Thymus (tissue), 11 donors: ENCODE data around the gene MAP2K5. TPM values are rescaled to one million over a fixed set of nuclear protein-coding genes. Genes with fewer than 3 reads are reported as not detected.

ENCODE experiments used
- DNase-seq, 9 donors: peaks; one replicate each; pipeline ENCODE4 v3.0.0-alpha.2; 2013; ENCODE audit warnings: low spot score in 9 of 9, low read depth in 6 of 9, missing footprints in 1 of 9
- H3K27ac ChIP-seq, 2 donors: one replicate each; pipeline ENCODE4 v1.5.1; 2013; ENCODE audit warnings: control low read depth in 1 of 2, low read depth in 1 of 2, low read length in 1 of 2, mild to moderate bottlenecking in 1 of 2, moderate library complexity in 1 of 2
- H3K27me3 ChIP-seq, 2 donors: one replicate each; pipeline ENCODE4 v1.5.1; 2013; ENCODE audit warnings: low read length in 1 of 2; ENCODE audit not compliant: control insufficient read depth in 2 of 2, insufficient read depth in 1 of 2
- H3K36me3 ChIP-seq, 2 donors: one replicate each; pipeline ENCODE4 v1.5.1; 2013; ENCODE audit warnings: low read length in 1 of 2, mild to moderate bottlenecking in 1 of 2, moderate library complexity in 1 of 2; ENCODE audit not compliant: control insufficient read depth in 2 of 2, insufficient read depth in 2 of 2
- H3K4me1 ChIP-seq, 2 donors: one replicate each; pipeline ENCODE4 v1.5.1; 2013; ENCODE audit warnings: low read length in 2 of 2; ENCODE audit not compliant: control insufficient read depth in 2 of 2, insufficient read depth in 2 of 2
- H3K4me3 ChIP-seq, 2 donors: one replicate each; pipeline ENCODE4 v1.5.1; 2013; ENCODE audit warnings: low read length in 2 of 2, control low read depth in 1 of 2, mild to moderate bottlenecking in 1 of 2
- H3K9me3 ChIP-seq, 2 donors: one replicate each; pipeline ENCODE4 v1.5.1; 2013; ENCODE audit warnings: low read length in 1 of 2, mild to moderate bottlenecking in 1 of 2; ENCODE audit not compliant: control insufficient read depth in 2 of 2, insufficient read depth in 1 of 2
- WGBS: extraction: QIAGEN DNeasy Blood & Tissue Kit; methylation state at CpG from one replicate; pipeline ENCODE4 v1.1.7; 2013; 5-methylcytosine and 5-hydroxymethylcytosine counted together
- polyA plus RNA-seq: library from polyadenylated mRNA; stranded (reverse); fragments of 200-250 nt; gene quantifications from one replicate; pipeline ENCODE4 v1.2.3, GENCODE V29; 2013
- total RNA-seq: library from RNA; stranded (reverse); fragments of 120-200 nt; gene quantifications from one replicate; pipeline ENCODE4 v1.2.4, GENCODE V29; 2013
- donor health status: healthy.

Gene MAP2K5
- total and polyA plus RNA-seq, 2 donors = 9.4 to 16.3 TPM

GRCh38 chr15:67823314-67824196, 281.1 kb downstream of the MAP2K5 start:
- Histone ChIP-seq H3K4me1 (peaks cover 6 to 35% of the 10 kb centered on the region in 2 donors), H3K36me3 (no peaks in the 10 kb centered on the region), H3K27me3 (peaks cover 89 to 99% of the 10 kb centered on the region in 2 donors), H3K4me3 (peak overlapping the region in 1 of 2 donors; percentile 29), H3K27ac (no peak overlapping the region), H3K9me3 (peaks cover 2 to 28% of the 10 kb centered on the region in 2 donors)
- no peak for DNase-seq
- WGBS = 4% methylated on average over 94 of the region's 94 CpGs

- H3K4me1 ChIP-seq = peaks cover 6 to 43% of the 10 kb centered on the region in 2 donors
- DNase-seq = no peak
Observed at GRCh38 chr15:67824197-67824968, 281.9 kb downstream of the MAP2K5 start.

GRCh38 chr15:67824976-67825880, 282.7 kb downstream of the MAP2K5 start, which contains the start of gene SKOR1:
TSS of gene SKOR1 (plus strand) at chr15:67825509. CDS start at chr15:67825603, 94 bp downstream.
- Histone ChIP-seq H3K27me3 (peaks cover 94 to 100% of the 10 kb centered on the region in 2 donors), H3K4me3 (peak within 1 kb of the TSS in 1 of 2 donors; percentile 18), H3K9me3 (peaks cover 4 to 42% of the 10 kb centered on the region in 2 donors), H3K4me1 (peaks cover 10 to 50% of the 10 kb centered on the region in 2 donors), H3K27ac (no peak within 1 kb of the TSS), H3K36me3 (no peaks in the 10 kb centered on the region)
- DNase-seq = peak in 1 of 9 donors; percentile 52
- WGBS = 3% methylated on average over 58 of the region's 58 CpGs

More at GRCh38 chr15:67824197-67824968, 281.9 kb downstream of the MAP2K5 start:
- WGBS = 11% methylated on average over 21 of the region's 21 CpGs
- no peak overlapping the region for H3K4me3 ChIP-seq
- no peak overlapping the region for H3K27ac ChIP-seq
- peaks cover 94 to 100% of the 10 kb centered on the region in 2 donors for H3K27me3 ChIP-seq
- peaks cover 3 to 37% of the 10 kb centered on the region in 2 donors for H3K9me3 ChIP-seq
- H3K36me3 ChIP-seq = no peaks in the 10 kb centered on the region

- WGBS = 10% methylated on average over 77 of the region's 77 CpGs
- peaks cover 4 to 39% of the 10 kb centered on the region in 2 donors for H3K9me3 ChIP-seq
- H3K27me3 ChIP-seq = peaks cover 94 to 100% of the 10 kb centered on the region in 2 donors
- DNase-seq = peak in 1 of 9 donors; percentile 36
- peak overlapping the region in 1 of 2 donors; percentile 18 for H3K4me3 ChIP-seq
- no peaks in the 10 kb centered on the region for H3K36me3 ChIP-seq
- H3K27ac ChIP-seq = no peak overlapping the region
- peaks cover 8 to 55% of the 10 kb centered on the region in 2 donors for H3K4me1 ChIP-seq
Observed at GRCh38 chr15:67825881-67826716, 283.6 kb downstream of the MAP2K5 start.

- no peaks in the 10 kb centered on the region for H3K36me3 ChIP-seq
- DNase-seq = no peak
- H3K4me1 ChIP-seq = peaks cover 8 to 52% of the 10 kb centered on the region in 2 donors
- peak overlapping the region in 1 of 2 donors; percentile 15 for H3K4me3 ChIP-seq
- no peak overlapping the region for H3K27ac ChIP-seq
- H3K27me3 ChIP-seq = peaks cover 94 to 99% of the 10 kb centered on the region in 2 donors
- WGBS = 6% methylated on average over 88 of the region's 88 CpGs
- H3K9me3 ChIP-seq = peaks cover 2 to 35% of the 10 kb centered on the region in 2 donors
Observed at GRCh38 chr15:67826717-67827561, 284.4 kb downstream of the MAP2K5 start.

- peak overlapping the region in 1 of 2 donors; percentile 10 for H3K4me3 ChIP-seq
- no peak overlapping the region for H3K27ac ChIP-seq
- peaks cover 8 to 58% of the 10 kb centered on the region in 2 donors for H3K4me1 ChIP-seq
- WGBS = 7% methylated on average over 91 of the region's 91 CpGs
- H3K27me3 ChIP-seq = peaks cover 96 to 99% of the 10 kb centered on the region in 2 donors
- peaks cover 2 to 35% of the 10 kb centered on the region in 2 donors for H3K9me3 ChIP-seq
- no peaks in the 10 kb centered on the region for H3K36me3 ChIP-seq
- no peak for DNase-seq
Observed at GRCh38 chr15:67827562-67828277, 285.2 kb downstream of the MAP2K5 start.
